NCI-H446 (cell line): ENCODE measurements around the gene ACVR1.
A peak's percentile ranks its signal among the peaks of the same experiment; 100 is the strongest.

Experiments
- DNase-seq, 2 experiments: peaks; one replicate each; lab custom pipeline; 2025; lab: John Stamatoyannopoulos, UW

ACVR1 gene

GRCh38 chr2:157856187-157856515 is 20.0 kb downstream of the ACVR1 start:
- no peak for DNase-seq

- no peak for DNase-seq
Observed at GRCh38 chr2:157853820-157854219, 22.3 kb downstream of the ACVR1 start.

GRCh38 chr2:157853211-157853610 is 22.9 kb downstream of the ACVR1 start:
- DNase-seq = no peak

- no peak for DNase-seq
Observed at GRCh38 chr2:157849591-157849990, 26.5 kb downstream of the ACVR1 start.

- peak in 1 of 2 experiments; percentile 38 for DNase-seq
Observed at GRCh38 chr2:157848213-157848612, 27.9 kb downstream of the ACVR1 start.

- no peak for DNase-seq
Observed at GRCh38 chr2:157845081-157845480, 31.0 kb downstream of the ACVR1 start.

- DNase-seq = peak; percentile 29 to 77
Observed at GRCh38 chr2:157843935-157844334, 32.2 kb downstream of the ACVR1 start.

- no peak for DNase-seq
Observed at GRCh38 chr2:157843081-157843480, 33.0 kb downstream of the ACVR1 start.

GRCh38 chr2:157842106-157842879 is 33.8 kb downstream of the ACVR1 start:
- DNase-seq = no peak

- DNase-seq = no peak
Observed at GRCh38 chr2:157841485-157841884, 34.6 kb downstream of the ACVR1 start.

- peak in 1 of 2 experiments; percentile 33 for DNase-seq
Observed at GRCh38 chr2:157840568-157841156, 35.5 kb downstream of the ACVR1 start.

- DNase-seq = no peak
Observed at GRCh38 chr2:157839822-157840221, 36.3 kb downstream of the ACVR1 start.

GRCh38 chr2:157839162-157839801 is 36.8 kb downstream of the ACVR1 start:
- DNase-seq = peak; percentile 70 to 85

- DNase-seq = peak; percentile 49 to 81
Observed at GRCh38 chr2:157838442-157839161, 37.5 kb downstream of the ACVR1 start.

- DNase-seq = peak in 1 of 2 experiments; percentile 65
Observed at GRCh38 chr2:157837851-157838441, 38.2 kb downstream of the ACVR1 start.

GRCh38 chr2:157836531-157836930 is 39.6 kb downstream of the ACVR1 start:
- no peak for DNase-seq

GRCh38 chr2:157835425-157835824 is 40.7 kb downstream of the ACVR1 start:
- no peak for DNase-seq

GRCh38 chr2:157835006-157835405 is 41.1 kb downstream of the ACVR1 start:
- DNase-seq = no peak

- DNase-seq = no peak
Observed at GRCh38 chr2:157833721-157834120, 42.4 kb downstream of the ACVR1 start.

- no peak for DNase-seq
Observed at GRCh38 chr2:157831573-157832315, 44.4 kb downstream of the ACVR1 start.
